H1 (cell line): ENCODE data around the gene PMEPA1. TPM values are rescaled to one million over a fixed set of nuclear protein-coding genes. Genes with fewer than 3 reads are reported as not detected.
A peak's percentile ranks its signal among the peaks of the same experiment; 100 is the strongest.
"Not testable (repeated sequence)": the region's sequence is repeated elsewhere in the genome, so short reads cannot be mapped to it uniquely, and the experiment has no call there.

Experiments used
- CTCF ChIA-PET: fragments of 300-600 bp; sonication (Branson Sonifier 250); formaldehyde crosslinking; loops from one replicate; lab custom pipeline; 2021; ENCODE audit not compliant: partially characterized antibody; lab: Charles Lee
- POLR2A ChIA-PET: fragments of 300-600 bp; sonication (Branson Sonifier 250); formaldehyde crosslinking; loops from one replicate; lab custom pipeline; 2021; ENCODE audit warnings: inconsistent platforms; ENCODE audit not compliant: partially characterized antibody; lab: Charles Lee
- DNase-seq, 2 experiments: peaks; one replicate each; pipeline versions ENCODE4 v3.0.0 to v3.0.0-alpha.2; 2010 to 2022; ENCODE audit warnings: low spot score in 2 of 2, low read depth in 1 of 2, mixed read lengths in 1 of 2
- FAIRE-seq: peaks from 2 replicates; lab custom pipeline; 2011; peaks lifted over from hg19 to GRCh38; lab: Jason Lieb, UNC
- H2AFZ ChIP-seq: 2 replicates; pipeline ENCODE4 v1.8.1; 2012; ENCODE audit warnings: low read length, inconsistent platforms
- H2AK5ac ChIP-seq: 2 replicates; pipeline ENCODE4 v1.6.1; 2013; ENCODE audit warnings: low read depth, low read length
- H2BK120ac ChIP-seq: replicated peaks from 2 replicates; pipeline ENCODE3; 2013; ENCODE audit warnings: low read depth, low read length, inconsistent platforms
- H2BK12ac ChIP-seq: 2 replicates; pipeline ENCODE4 v1.6.1; 2013; ENCODE audit warnings: low read depth, low read length
- H2BK15ac ChIP-seq: 2 replicates; pipeline ENCODE4 v1.6.1; 2013; ENCODE audit warnings: low read length
- H2BK20ac ChIP-seq: 2 replicates; pipeline ENCODE4 v1.6.1; 2013; ENCODE audit warnings: low read length
- H2BK5ac ChIP-seq: 2 replicates; pipeline ENCODE4 v1.6.1; 2013; ENCODE audit warnings: low read depth, low read length
- H3K14ac ChIP-seq: 2 replicates; pipeline ENCODE4 v1.6.1; 2013; ENCODE audit warnings: inconsistent platforms; ENCODE audit not compliant: insufficient read length
- H3K18ac ChIP-seq: 2 replicates; pipeline ENCODE4 v1.6.1; 2013; ENCODE audit warnings: low read length; ENCODE audit errors: extremely low read depth
- H3K23ac ChIP-seq: 2 replicates; pipeline ENCODE4 v1.6.1; 2013; ENCODE audit warnings: inconsistent platforms; ENCODE audit not compliant: insufficient read length
- H3K23me2 ChIP-seq: 2 replicates; pipeline ENCODE4 v1.6.1; 2013; ENCODE audit warnings: low read depth, low read length
- H3K27ac ChIP-seq: 2 replicates; pipeline ENCODE4 v1.6.1; 2011; ENCODE audit warnings: low read depth, low read length, inconsistent platforms
- H3K27me3 ChIP-seq, 4 experiments: replicated peaks in 1 of 4; 1 replicate in 1 of 4; 2 replicates in 3 of 4; pipeline versions ENCODE4 v1.6.1 to v1.8.1; 2011 to 2013; ENCODE audit warnings: low read length in 3 of 4, mild to moderate bottlenecking in 3 of 4, inconsistent platforms in 2 of 4, mixed read lengths in 2 of 4, moderate library complexity in 1 of 4; ENCODE audit not compliant: control insufficient read depth in 3 of 4, insufficient read depth in 3 of 4; ENCODE audit errors: extremely low read depth in 1 of 4
- H3K36me3 ChIP-seq, 4 experiments: 2 replicates each; pipeline versions ENCODE4 v1.6.1 to v1.8.1; 2011 to 2013; ENCODE audit warnings: mild to moderate bottlenecking in 4 of 4, low read length in 3 of 4, moderate library complexity in 2 of 4, control low read depth in 1 of 4, inconsistent platforms in 1 of 4; ENCODE audit not compliant: insufficient read depth in 4 of 4, control insufficient read depth in 2 of 4
- H3K4ac ChIP-seq: replicated peaks from 2 replicates; pipeline ENCODE3; 2013; ENCODE audit warnings: low read length, low read depth, mixed read lengths, inconsistent platforms; ENCODE audit not compliant: insufficient read length
- H3K4me1 ChIP-seq, 4 experiments: replicated peaks in 1 of 4; 1 replicate in 1 of 4; 2 replicates in 3 of 4; pipeline versions ENCODE4 v1.6.1 to v1.8.1; 2011 to 2013; ENCODE audit warnings: low read length in 3 of 4, inconsistent platforms in 2 of 4, mixed read lengths in 1 of 4; ENCODE audit not compliant: insufficient read depth in 4 of 4, control insufficient read depth in 3 of 4
- H3K4me2 ChIP-seq, 2 experiments: 2 replicates each; pipeline versions ENCODE4 v1.6.1 to v1.8.1; 2011 to 2013; ENCODE audit warnings: low read depth in 2 of 2, low read length in 2 of 2, control low read depth in 1 of 2, inconsistent platforms in 1 of 2, mild to moderate bottlenecking in 1 of 2; ENCODE audit not compliant: insufficient read depth in 1 of 2
- H3K4me3 ChIP-seq, 4 experiments: fragments of 200-600, 300-600 bp in 1 of 4; sonication (generic), shearing (Covaris generic), sonication (Bioruptor Twin) in 1 of 4; 2 replicates each; pipeline versions ENCODE4 v1.5.1 to v1.8.1; 2011 to 2016; ENCODE audit warnings: low read length in 4 of 4, low read depth in 3 of 4, control low read depth in 2 of 4, inconsistent platforms in 2 of 4, mild to moderate bottlenecking in 2 of 4, mixed read lengths in 1 of 4, moderate library complexity in 1 of 4; ENCODE audit not compliant: insufficient read depth in 2 of 4; ENCODE audit errors: extremely low read depth in 1 of 4
- H3K56ac ChIP-seq: replicated peaks from 2 replicates; pipeline ENCODE3; 2013; ENCODE audit warnings: low read depth, mild to moderate bottlenecking, mixed read lengths, low read length, inconsistent platforms; ENCODE audit not compliant: insufficient read length
- H3K79me1 ChIP-seq: 2 replicates; pipeline ENCODE4 v1.6.1; 2013; ENCODE audit warnings: low read depth, low read length, control low read depth
- H3K79me2 ChIP-seq, 2 experiments: 2 replicates each; pipeline versions ENCODE4 v1.6.1 to v1.8.1; 2012 to 2013; ENCODE audit warnings: low read length in 2 of 2, mild to moderate bottlenecking in 2 of 2, inconsistent platforms in 1 of 2; ENCODE audit not compliant: insufficient read depth in 2 of 2, control insufficient read depth in 1 of 2
- H3K9ac ChIP-seq, 4 experiments: replicated peaks in 1 of 4; 1 replicate in 1 of 4; 2 replicates in 3 of 4; pipeline versions ENCODE4 v1.6.1 to v1.8.1; 2011 to 2013; ENCODE audit warnings: low read depth in 3 of 4, low read length in 3 of 4, control low read depth in 2 of 4, mild to moderate bottlenecking in 2 of 4, moderate library complexity in 2 of 4, inconsistent platforms in 1 of 4; ENCODE audit errors: extremely low read depth in 1 of 4
- H3K9me3 ChIP-seq, 2 experiments: 2 replicates each; pipeline versions ENCODE4 v1.6.1 to v1.8.1; 2012 to 2013; ENCODE audit warnings: mild to moderate bottlenecking in 2 of 2, moderate library complexity in 2 of 2, control low read depth in 1 of 2, inconsistent platforms in 1 of 2, low read depth in 1 of 2, low read length in 1 of 2, mixed read lengths in 1 of 2; ENCODE audit not compliant: insufficient read depth in 2 of 2
- H4K20me1 ChIP-seq, 2 experiments: replicated peaks in 1 of 2; 2 replicates each; pipeline versions ENCODE3 to v1.8.1; 2011 to 2013; ENCODE audit warnings: inconsistent platforms in 2 of 2, low read length in 2 of 2, mild to moderate bottlenecking in 1 of 2; ENCODE audit not compliant: insufficient read depth in 2 of 2, control insufficient read depth in 1 of 2
- H4K5ac ChIP-seq: 2 replicates; pipeline ENCODE4 v1.6.1; 2013; ENCODE audit warnings: low read length, low read depth, mixed read lengths, inconsistent platforms; ENCODE audit not compliant: insufficient read length
- H4K8ac ChIP-seq: 2 replicates; pipeline ENCODE4 v1.8.0; 2013; ENCODE audit warnings: mild to moderate bottlenecking, moderate library complexity, low read length, inconsistent platforms; ENCODE audit not compliant: insufficient read depth; ENCODE audit errors: extremely low read depth
- H4K91ac ChIP-seq: replicated peaks from 2 replicates; pipeline ENCODE3; 2013; ENCODE audit warnings: low read length, mixed read lengths, inconsistent platforms; ENCODE audit not compliant: insufficient read length
- WGBS, 2 experiments: shearing (Covaris generic) in 1 of 2; methylation state at CpG; one replicate each; pipeline versions ENCODE4 v1.1.6 to v1.1.7; 2013 to 2015; ENCODE audit warnings: low lambda C conversion rate in 2 of 2, mixed read lengths in 2 of 2, inconsistent platforms in 1 of 2, low coverage in 1 of 2, missing lambda C conversion rate in 1 of 2; ENCODE audit not compliant: insufficient replicate concordance in 2 of 2, insufficient coverage in 1 of 2, insufficient read length in 1 of 2; ENCODE audit errors: extremely low coverage in 1 of 2, missing lambda C conversion rate in 1 of 2; 5-methylcytosine and 5-hydroxymethylcytosine counted together
- polyA plus RNA-seq, 7 experiments: library from polyadenylated mRNA; depleted of rRNA in 3 of 7; stranded (reverse) in 5 of 7; unstranded in 2 of 7; fragments of >200 nt in 5 of 7; fragments of 200-250 nt in 2 of 7; gene quantifications; 1 replicate in 5 of 7; 2 replicates in 1 of 7; 4 replicates in 1 of 7; pipeline versions ENCODE4 v1.2.1 to v1.2.3, GENCODE V29; 2011 to 2013; ENCODE audit warnings: missing spikeins in 2 of 7, mixed read lengths in 2 of 7
- total RNA-seq: library from RNA; stranded (reverse); fragmentation: NEBNext Ultra II Directional; extraction: Animal tissue kit (Norgen Biotek cat#: 25700); gene quantifications from 2 replicates; pipeline ENCODE4 v1.2.1, GENCODE V29; 2021

Gene PMEPA1
- total and polyA plus RNA-seq, 2 of the 8 experiments (the other 6 are each of a cell fraction or from before 2014, with no cell fraction given), result 12.7 to 20.5 TPM

- H3K14ac ChIP-seq, H2BK120ac ChIP-seq, H2BK5ac ChIP-seq, H2AFZ ChIP-seq, H4K8ac ChIP-seq, H3K79me2 ChIP-seq, H4K91ac ChIP-seq, H4K20me1 ChIP-seq, H3K36me3 ChIP-seq, H3K18ac ChIP-seq, H3K56ac ChIP-seq, H3K4ac ChIP-seq, H2BK15ac ChIP-seq, POLR2A ChIA-PET, H2AK5ac ChIP-seq, H3K4me2 ChIP-seq, H3K27ac ChIP-seq, H3K23me2 ChIP-seq, H3K9ac ChIP-seq, H3K9me3 ChIP-seq, H3K4me3 ChIP-seq, H3K23ac ChIP-seq, H4K5ac ChIP-seq, H2BK20ac ChIP-seq, H3K27me3 ChIP-seq, H2BK12ac ChIP-seq, H3K4me1 ChIP-seq, H3K79me1 ChIP-seq, FAIRE-seq: not testable (repeated sequence)
- peak in 1 of 2 experiments; percentile 19 for DNase-seq
- CTCF ChIA-PET, result interaction anchor here (0.6 to 2.3 kb wide), 9 partner anchors 9 to 1172 kb away, joined by 3 to 6 read pairs (median 3); partner anchors contain the start of gene ZBP1
- 93% methylated on average over 9 of the region's 9 CpGs; no CpG with 5 or more reads in 1 of the 2 experiments for whole genome bisulfite sequencing, 2 experiments
Measured at GRCh38 chr20:57629491-57629901, 80.3 kb downstream of the PMEPA1 start.

DNA sequence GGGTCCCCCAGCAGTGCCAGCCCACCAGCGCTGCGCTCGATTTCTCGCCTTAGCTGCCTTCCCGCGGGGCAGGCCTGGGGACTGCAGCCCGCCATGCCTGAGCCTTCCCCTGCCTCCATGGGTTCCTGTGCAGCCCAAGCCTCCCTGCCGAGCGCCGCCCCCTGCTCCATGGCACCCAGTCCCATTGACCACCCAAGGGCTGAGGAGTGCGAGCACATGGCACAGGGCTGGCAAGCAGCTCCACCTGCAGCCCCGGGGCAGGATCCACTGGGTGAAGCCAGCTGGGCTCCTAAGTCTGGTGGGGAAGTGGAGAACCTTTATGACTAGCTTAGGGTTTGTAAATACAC is 80.9 kb downstream of the PMEPA1 start:
- H2BK5ac ChIP-seq, H3K18ac ChIP-seq, H3K23me2 ChIP-seq, H3K36me3 ChIP-seq, H3K4me2 ChIP-seq, H3K4me3 ChIP-seq, H3K27ac ChIP-seq, H3K4ac ChIP-seq, H4K20me1 ChIP-seq, H4K8ac ChIP-seq, H2BK15ac ChIP-seq, H2BK20ac ChIP-seq, H3K79me1 ChIP-seq, H3K23ac ChIP-seq, H3K79me2 ChIP-seq, H3K9me3 ChIP-seq, H2BK12ac ChIP-seq, H3K56ac ChIP-seq, H4K91ac ChIP-seq, H2AFZ ChIP-seq, POLR2A ChIA-PET, FAIRE-seq, H3K27me3 ChIP-seq, H4K5ac ChIP-seq, H3K9ac ChIP-seq, H3K4me1 ChIP-seq, H3K14ac ChIP-seq, H2BK120ac ChIP-seq, H2AK5ac ChIP-seq: not testable (repeated sequence)
- WGBS, 2 experiments, result 96% methylated on average over 10 of the region's 12 CpGs; no CpG with 5 or more reads in 1 of the 2 experiments
- peak in 1 of 2 experiments; percentile 34 for DNase-seq
- CTCF ChIA-PET, result interaction anchor here (0.6 to 2.3 kb wide), 6 partner anchors 9 to 1171 kb away, joined by 3 to 6 read pairs (median 4); partner anchors contain the start of gene ZBP1
